Psoas muscle (tissue), 8 donors: ENCODE measurements around the gene SRP9. TPM values are rescaled to one million over a fixed set of nuclear protein-coding genes. Genes with fewer than 3 reads are reported as not detected.
"Not testable (repeated sequence)": the region's sequence is repeated elsewhere in the genome, so short reads cannot be mapped to it uniquely, and the experiment has no call there.

Source experiments
- ATAC-seq, 4 donors: fragments of 200-7000 bp; cut with Tn5 transposase; one replicate each; pipeline ENCODE4 v1.9.1; 2020; ENCODE audit warnings: moderate library complexity in 3 of 4, mild to moderate bottlenecking in 2 of 4
- DNase-seq, 2 donors: peaks; one replicate each; pipeline ENCODE4 v3.0.0-alpha.2; 2020
- H3K27ac ChIP-seq: fragments of 200-600 bp; one replicate; pipeline ENCODE4 v1.8.0; 2022
- H3K27me3 ChIP-seq, 3 donors: fragments of 200-600 bp in 1 of 3; one replicate each; pipeline versions ENCODE4 v1.6.1 to v1.8.0; 2013 to 2022; ENCODE audit warnings: low read length in 2 of 3, mild to moderate bottlenecking in 2 of 3, moderate library complexity in 1 of 3; ENCODE audit not compliant: insufficient read depth in 3 of 3
- H3K36me3 ChIP-seq, 2 donors: fragments of 200-600 bp in 1 of 2; one replicate each; pipeline versions ENCODE4 v1.6.1 to v1.8.0; 2013 to 2022; ENCODE audit warnings: low read depth in 1 of 2, mild to moderate bottlenecking in 1 of 2, moderate library complexity in 1 of 2; ENCODE audit not compliant: insufficient read depth in 1 of 2
- H3K4me1 ChIP-seq: fragments of 200-600 bp; one replicate; pipeline ENCODE4 v1.8.0; 2022
- H3K4me3 ChIP-seq: fragments of 200-600 bp; one replicate; pipeline ENCODE4 v1.8.0; 2022; ENCODE audit warnings: mild to moderate bottlenecking
- H3K9me3 ChIP-seq: fragments of 200-600 bp; one replicate; pipeline ENCODE4 v1.8.0; 2022
- WGBS, 3 donors: extraction: QIAGEN DNeasy Blood & Tissue Kit; methylation state at CpG; one replicate each; pipeline versions ENCODE4 v1.1.6 to v1.1.7; 2013; 5-methylcytosine and 5-hydroxymethylcytosine counted together
- intact Hi-C, 2 donors: fragments of 100-400 bp; cut with DNase I; formaldehyde crosslinking; loops; one replicate each; pipeline versions ENCODE4 v1.11.0 to v1.14.2; 2022
- polyA plus RNA-seq, 3 donors: library from polyadenylated mRNA; stranded (reverse); fragments of 200-250 nt; gene quantifications; one replicate each; pipeline ENCODE4 v1.2.3, GENCODE V29; 2013
- total RNA-seq, 4 donors: library from RNA; stranded (reverse); fragmentation: NEBNext Ultra II Directional in 2 of 4; extraction: Animal tissue kit (Norgen Biotek cat#: 25700) in 2 of 4; gene quantifications; one replicate each; pipeline versions ENCODE4 v1.2.1 to v1.2.4, GENCODE V29; 2021 to 2023
- TF ChIP-seq, protein P1 (sequence below): fragments of 200-600 bp; IDR thresholded peaks from one replicate; pipeline ENCODE4 v1.8.0; 2022; ENCODE audit warnings: antibody characterized with exemption
- donor health status: healthy with polysubstance abuse.
- donor health status: DM: no; HTN: no; CAD: no; lungs with moderate emphysema.
- donor health status: Bipolar disorder and iron deficiency.
- donor health status: healthy.
- donor health status: DM: yes; HTN: yes; CAD: no.
- donor health status: DM: no; HTN: no; CAD: no.
- donor health status: DM: no; HTN: no; CAD: no.
- donor health status: DM: yes; HTN: yes; CAD: no.

Gene SRP9
- total and polyA plus RNA-seq, 7 donors: 137 to 216 (median 143) TPM

DNA sequence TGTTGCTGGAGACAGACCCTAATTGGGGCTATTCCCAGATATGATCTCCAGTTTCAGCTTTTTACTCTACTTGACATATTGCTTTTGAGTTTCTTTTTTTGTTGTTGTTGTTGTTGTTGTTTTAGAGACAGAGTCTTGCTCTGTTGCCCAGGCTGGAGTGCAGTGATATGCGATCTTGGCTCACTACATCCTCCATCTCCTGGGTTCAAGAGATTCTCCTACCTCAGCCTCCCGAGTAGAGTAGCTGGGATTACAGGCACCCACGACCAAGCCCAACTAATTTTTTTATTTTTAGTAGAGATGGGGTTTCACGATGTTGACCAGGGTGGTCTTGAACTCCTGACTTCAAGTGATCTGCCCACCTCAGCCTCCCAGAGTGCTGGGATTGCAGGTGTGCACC is 1.3 kb upstream of the SRP9 start:
- WGBS, 3 donors: 89 to 95% (median 91%) methylated on average over 4 of the region's 4 CpGs
- Histone ChIP-seq H3K9me3 (no peaks in the 10 kb centered on the region), H3K4me1 (peaks cover 43% of the 10 kb centered on the region), H3K27me3 (no peaks in the 10 kb centered on the region), H3K27ac (peak overlapping the region; percentile 89), H3K4me3 (peak overlapping the region; percentile 76), H3K36me3 (peaks cover 0 to 5% of the 10 kb centered on the region in 2 donors)
- intact Hi-C loops: loop anchor here (5.0 to 10.0 kb wide), 3 partner anchors 36 to 199 kb away; partner anchors contain the start of gene EPHX1 (in 2 of the 2)
- ATAC-seq (no peak), DNase-seq (no peak)
- TF ChIP-seq, protein P1, sequence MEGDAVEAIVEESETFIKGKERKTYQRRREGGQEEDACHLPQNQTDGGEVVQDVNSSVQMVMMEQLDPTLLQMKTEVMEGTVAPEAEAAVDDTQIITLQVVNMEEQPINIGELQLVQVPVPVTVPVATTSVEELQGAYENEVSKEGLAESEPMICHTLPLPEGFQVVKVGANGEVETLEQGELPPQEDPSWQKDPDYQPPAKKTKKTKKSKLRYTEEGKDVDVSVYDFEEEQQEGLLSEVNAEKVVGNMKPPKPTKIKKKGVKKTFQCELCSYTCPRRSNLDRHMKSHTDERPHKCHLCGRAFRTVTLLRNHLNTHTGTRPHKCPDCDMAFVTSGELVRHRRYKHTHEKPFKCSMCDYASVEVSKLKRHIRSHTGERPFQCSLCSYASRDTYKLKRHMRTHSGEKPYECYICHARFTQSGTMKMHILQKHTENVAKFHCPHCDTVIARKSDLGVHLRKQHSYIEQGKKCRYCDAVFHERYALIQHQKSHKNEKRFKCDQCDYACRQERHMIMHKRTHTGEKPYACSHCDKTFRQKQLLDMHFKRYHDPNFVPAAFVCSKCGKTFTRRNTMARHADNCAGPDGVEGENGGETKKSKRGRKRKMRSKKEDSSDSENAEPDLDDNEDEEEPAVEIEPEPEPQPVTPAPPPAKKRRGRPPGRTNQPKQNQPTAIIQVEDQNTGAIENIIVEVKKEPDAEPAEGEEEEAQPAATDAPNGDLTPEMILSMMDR: no peak

DNA sequence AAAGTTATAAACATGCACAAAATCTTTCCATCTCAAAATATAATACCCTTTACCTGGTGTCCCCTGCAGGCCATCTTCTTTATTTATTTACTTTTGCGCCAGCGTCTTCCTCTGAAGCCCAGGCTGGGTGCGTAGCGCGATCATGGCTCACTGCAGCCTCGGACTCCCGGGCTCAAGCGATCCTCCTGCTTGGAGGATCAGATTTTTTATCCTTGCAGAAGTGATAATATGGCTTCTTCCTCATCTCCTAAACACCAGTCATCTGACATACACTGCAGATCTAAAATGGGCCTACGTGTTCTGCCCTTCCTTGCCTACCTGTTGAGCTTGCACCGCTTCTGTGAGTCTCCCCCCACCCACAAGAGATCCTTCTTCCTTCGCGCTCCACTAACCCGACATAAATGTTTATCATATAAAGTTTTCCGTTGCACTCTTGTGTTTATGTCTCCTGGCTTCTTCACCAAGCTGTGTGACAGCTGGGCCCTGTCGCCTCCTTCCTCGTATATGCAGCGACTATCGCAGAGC is 506 bp upstream of the SRP9 start:
- whole genome bisulfite sequencing, 3 donors: 21 to 30% (median 22%) methylated on average over 18 of the region's 18 CpGs
- H3K4me1 ChIP-seq: peaks cover 39% of the 10 kb centered on the region
- no peak for DNase-seq

DNA sequence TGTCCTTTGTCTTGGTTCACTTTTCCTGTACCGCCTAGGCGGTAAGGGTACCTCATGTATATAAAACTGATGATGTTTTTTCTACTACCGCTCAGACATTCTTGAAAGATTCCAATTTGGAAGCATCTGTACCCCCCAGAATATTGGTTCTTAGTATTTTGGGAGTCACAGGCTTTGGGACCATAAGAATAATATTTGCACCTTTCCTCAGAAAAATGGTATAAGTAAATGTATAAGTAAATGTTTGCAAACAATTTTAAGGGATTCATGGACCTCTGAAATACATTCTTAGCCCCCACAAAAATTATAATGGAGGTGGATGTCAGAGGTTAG is 677 bp downstream of the SRP9 start:
- ATAC-seq (no peak), DNase-seq (no peak)
- Histone ChIP-seq H3K27ac (peak overlapping the region; percentile 89), H3K36me3 (peaks cover 3 to 17% of the 10 kb centered on the region in 2 donors), H3K27me3 (no peaks in the 10 kb centered on the region), H3K4me1 (peaks cover 45% of the 10 kb centered on the region), H3K4me3 (peak overlapping the region; percentile 76), H3K9me3 (no peaks in the 10 kb centered on the region)
- WGBS, 3 donors: 0% methylated on average over 3 of the region's 3 CpGs
- intact Hi-C loops: loop anchor here (2.0 to 10.0 kb wide), 4 partner anchors 34 to 196 kb away; partner anchors contain the start of gene EPHX1 (in 2 of the 2)
- TF ChIP-seq, protein P1: no peak

More for the DNA sequence above, 506 bp upstream of the SRP9 start:
- H3K27me3 ChIP-seq: no peaks in the 10 kb centered on the region
- peak; percentile 1 to 19 (median 10) for ATAC-seq
- TF ChIP-seq, protein P1: no peak
- intact Hi-C loops: loop anchor here (5.0 to 10.0 kb wide), 3 partner anchors 35 to 198 kb away; partner anchors contain the start of gene EPHX1 (in 2 of the 2)
- H3K36me3 ChIP-seq: peaks cover 0 to 5% of the 10 kb centered on the region in 2 donors
- peak overlapping the region; percentile 76 for H3K4me3 ChIP-seq
- peak overlapping the region; percentile 89 for H3K27ac ChIP-seq
- H3K9me3 ChIP-seq: no peaks in the 10 kb centered on the region

DNA sequence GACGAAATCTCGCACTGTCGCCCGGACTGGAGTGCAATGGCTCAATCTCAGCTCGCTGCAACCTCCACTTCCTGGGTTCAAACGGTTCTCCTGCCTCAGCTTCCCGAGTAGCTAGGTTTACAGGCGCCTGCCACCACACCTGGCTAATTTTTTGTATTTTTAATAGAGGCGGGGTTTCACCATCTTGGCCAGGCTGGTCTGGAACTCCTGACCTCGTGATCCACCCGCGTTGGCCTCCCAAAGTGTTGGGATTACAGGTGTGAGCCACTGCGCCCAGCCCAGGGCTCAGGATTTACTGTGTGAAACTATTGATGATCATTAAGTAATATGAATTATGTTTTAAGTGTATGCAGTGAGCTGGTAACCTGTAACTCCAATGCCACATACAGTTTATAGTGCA is 1.5 kb downstream of the SRP9 start:
- WGBS, 3 donors: 41 to 54% (median 46%) methylated on average over 13 of the region's 13 CpGs
- H3K9me3 ChIP-seq, H3K27me3 ChIP-seq, DNase-seq, ATAC-seq: not testable (repeated sequence)
- peak overlapping the region; percentile 89 for H3K27ac ChIP-seq
- H3K4me3 ChIP-seq: peak overlapping the region; percentile 76
- peaks cover 52% of the 10 kb centered on the region for H3K4me1 ChIP-seq
- peaks cover 3 to 25% of the 10 kb centered on the region in 2 donors for H3K36me3 ChIP-seq
- intact Hi-C loops: loop anchor here (2.0 to 10.0 kb wide), 4 partner anchors 33 to 196 kb away; partner anchors contain the start of gene EPHX1 (in 2 of the 2)

DNA sequence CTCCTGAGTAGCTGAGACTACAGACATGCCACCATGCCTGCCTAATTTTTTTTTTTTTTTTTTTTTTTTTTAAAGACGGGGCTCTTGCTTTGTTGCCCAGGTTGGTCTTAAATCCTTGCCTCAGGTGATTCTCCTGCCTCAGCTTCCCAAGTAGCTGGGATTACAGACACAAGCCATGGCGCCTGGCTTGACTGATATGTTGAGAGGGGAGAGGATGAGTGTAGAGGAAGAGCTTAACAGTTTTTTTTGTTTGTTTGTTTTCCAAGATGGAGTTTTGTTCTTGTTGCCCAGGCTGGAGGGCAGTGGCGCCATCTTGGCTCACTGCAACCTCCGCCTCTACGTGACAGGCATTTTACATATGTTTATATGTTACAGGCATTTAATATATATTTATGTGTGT is 2.5 kb downstream of the SRP9 start:
- ATAC-seq: no peak
- Histone ChIP-seq H3K27ac (peak overlapping the region; percentile 89), H3K36me3 (peaks cover 3 to 31% of the 10 kb centered on the region in 2 donors), H3K9me3 (no peaks in the 10 kb centered on the region), H3K4me1 (peaks cover 52% of the 10 kb centered on the region), H3K27me3 (no peaks in the 10 kb centered on the region), H3K4me3 (peak overlapping the region; percentile 76)
- TF ChIP-seq, protein P1: no peak
- no peak for DNase-seq
- intact Hi-C loops: no loop called here
- 81 to 92% (median 90%) methylated on average over 5 of the region's 5 CpGs for WGBS, 3 donors
